A673 (cell line): ENCODE results near the gene CLDN14.

Source experiments
- EZH2 ChIP-seq: fragments of 200-600 bp; sonication (generic); IDR thresholded peaks from 2 replicates; pipeline ENCODE4 v1.6.1; 2017; ENCODE audit warnings: borderline replicate concordance, low read depth, mild to moderate bottlenecking, mixed read lengths, antibody characterized with exemption, low read length; ENCODE audit not compliant: poor library complexity, severe bottlenecking
- TF ChIP-seq, protein P1 (sequence below): fragments of 300-800, 200-600 bp; sonication (generic); conservative IDR thresholded peaks from 2 replicates; pipeline ENCODE4 v1.5.1; 2017; ENCODE audit warnings: low read depth, mild to moderate bottlenecking, antibody characterized with exemption, low read length, moderate library complexity, mixed read lengths

GRCh38 chr21:36463991-36464390 lies 15.9 kb downstream of the CLDN14 start:
- TF ChIP-seq, protein P1, sequence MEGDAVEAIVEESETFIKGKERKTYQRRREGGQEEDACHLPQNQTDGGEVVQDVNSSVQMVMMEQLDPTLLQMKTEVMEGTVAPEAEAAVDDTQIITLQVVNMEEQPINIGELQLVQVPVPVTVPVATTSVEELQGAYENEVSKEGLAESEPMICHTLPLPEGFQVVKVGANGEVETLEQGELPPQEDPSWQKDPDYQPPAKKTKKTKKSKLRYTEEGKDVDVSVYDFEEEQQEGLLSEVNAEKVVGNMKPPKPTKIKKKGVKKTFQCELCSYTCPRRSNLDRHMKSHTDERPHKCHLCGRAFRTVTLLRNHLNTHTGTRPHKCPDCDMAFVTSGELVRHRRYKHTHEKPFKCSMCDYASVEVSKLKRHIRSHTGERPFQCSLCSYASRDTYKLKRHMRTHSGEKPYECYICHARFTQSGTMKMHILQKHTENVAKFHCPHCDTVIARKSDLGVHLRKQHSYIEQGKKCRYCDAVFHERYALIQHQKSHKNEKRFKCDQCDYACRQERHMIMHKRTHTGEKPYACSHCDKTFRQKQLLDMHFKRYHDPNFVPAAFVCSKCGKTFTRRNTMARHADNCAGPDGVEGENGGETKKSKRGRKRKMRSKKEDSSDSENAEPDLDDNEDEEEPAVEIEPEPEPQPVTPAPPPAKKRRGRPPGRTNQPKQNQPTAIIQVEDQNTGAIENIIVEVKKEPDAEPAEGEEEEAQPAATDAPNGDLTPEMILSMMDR, result no peak
- no peak for TF ChIP-seq EZH2
